Gastroesophageal sphincter (tissue), 4 donors: Measurements from ENCODE around the gene ZNF674. TPM values are rescaled to one million over a fixed set of nuclear protein-coding genes. Genes with fewer than 3 reads are reported as not detected.
A peak's percentile ranks its signal among the peaks of the same experiment; 100 is the strongest.

Source experiments
- ATAC-seq: fragments of 150-250 bp; one replicate; pipeline ENCODE4 v1.9.1; 2016; ENCODE audit warnings: mild to moderate bottlenecking, moderate library complexity
- H3K27ac ChIP-seq, 4 donors: fragments of 200-600 bp; sonication (generic) in 3 of 4; 1 replicate in 3 of 4; 2 replicates in 1 of 4; pipeline ENCODE4 v1.5.1; 2016 to 2019
- H3K27me3 ChIP-seq: fragments of 200-600 bp; sonication (generic); one replicate; pipeline ENCODE4 v1.5.1; 2019
- H3K36me3 ChIP-seq, 2 donors: fragments of 200-600 bp; sonication (generic); one replicate each; pipeline ENCODE4 v1.5.1; 2019; ENCODE audit warnings: control low read depth in 1 of 2
- H3K4me1 ChIP-seq, 3 donors: fragments of 200-600 bp; sonication (generic); 1 replicate in 2 of 3; 2 replicates in 1 of 3; pipeline ENCODE4 v1.5.1; 2016 to 2019; ENCODE audit warnings: control low read depth in 2 of 3
- H3K4me3 ChIP-seq, 2 donors: fragments of 200-600 bp; sonication (generic); one replicate each; pipeline ENCODE4 v1.5.1; 2019; ENCODE audit warnings: mild to moderate bottlenecking in 1 of 2, moderate library complexity in 1 of 2
- H3K9me3 ChIP-seq, 3 donors: fragments of 200-600 bp; sonication (generic); one replicate each; pipeline ENCODE4 v1.5.1; 2017 to 2019; ENCODE audit warnings: control low read depth in 2 of 3
- EP300 ChIP-seq: sonication (generic); formaldehyde crosslinking; IDR thresholded peaks from one replicate; pipeline ENCODE4 v1.6.1; 2017; ENCODE audit warnings: antibody characterized with exemption, mild to moderate bottlenecking
- POLR2A ChIP-seq, 2 donors: fragments of 450-650 bp; IDR thresholded peaks; one replicate each; pipeline ENCODE4 v1.6.1; 2017; ENCODE audit warnings: antibody characterized with exemption in 2 of 2, mild to moderate bottlenecking in 2 of 2, moderate library complexity in 1 of 2
- POLR2AphosphoS5 ChIP-seq: sonication (generic); formaldehyde crosslinking; IDR thresholded peaks from one replicate; pipeline ENCODE4 v1.6.1; 2017; ENCODE audit warnings: antibody characterized with exemption
- WGBS, 2 donors: methylation state at CpG; one replicate each; pipeline ENCODE4 v1.1.5; 2018; ENCODE audit warnings: low coverage in 1 of 2; 5-methylcytosine and 5-hydroxymethylcytosine counted together
- total RNA-seq, 4 donors: library from RNA; depleted of rRNA; stranded (reverse); fragments of >200 nt; gene quantifications; one replicate each; pipeline ENCODE4 v1.1.0, GENCODE V29; 2016
- TF ChIP-seq, protein P1 (sequence below), 4 experiments: fragments of 200-600 bp in 2 of 4; fragments of 450-650 bp in 2 of 4; sonication (generic) in 1 of 4; IDR thresholded peaks; one replicate each; pipeline ENCODE4 v1.5.1; 2017 to 2019; ENCODE audit warnings: antibody characterized with exemption in 4 of 4, mild to moderate bottlenecking in 2 of 4, moderate library complexity in 2 of 4

The ZNF674 gene
- total RNA-seq, 4 donors from 2014 or later = 3.1 to 5.7 (median 5.5) TPM

DNA sequence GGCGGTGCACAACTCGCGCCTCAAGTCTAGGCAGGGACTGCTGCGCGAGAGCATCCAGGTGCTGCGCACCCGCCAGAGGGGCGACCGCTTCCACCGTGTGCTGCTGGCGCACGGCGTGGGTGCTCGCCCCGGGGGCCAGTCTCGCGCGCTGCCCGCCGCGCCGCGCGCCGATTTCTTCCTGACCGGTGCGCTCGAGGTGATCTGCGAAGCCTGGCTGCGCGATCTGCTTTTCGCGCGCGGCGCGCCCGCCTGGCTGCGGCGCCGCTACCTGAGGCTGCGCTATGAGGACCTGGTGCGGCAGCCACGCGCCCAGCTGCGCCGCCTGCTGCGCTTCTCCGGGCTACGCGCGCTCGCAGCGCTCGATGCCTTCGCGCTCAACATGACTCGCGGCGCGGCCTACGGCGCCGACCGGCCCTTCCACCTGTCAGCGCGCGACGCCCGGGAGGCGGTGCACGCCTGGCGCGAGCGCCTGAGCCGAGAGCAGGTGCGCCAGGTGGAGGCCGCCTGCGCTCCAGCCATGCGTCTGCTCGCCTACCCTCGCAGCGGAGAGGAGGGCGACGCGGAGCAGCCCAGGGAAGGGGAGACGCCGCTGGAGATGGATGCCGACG is 29.7 kb upstream of the ZNF674 start:
- no peaks in the 10 kb centered on the region for H3K9me3 ChIP-seq
- peak overlapping the region in 3 of 4 donors; percentile 72 to 76 (median 72) for H3K27ac ChIP-seq
- no peak for TF ChIP-seq POLR2A (IDR thresholded peaks at IDR 0.05)
- TF ChIP-seq EP300 = no peak
- TF ChIP-seq, protein P1, sequence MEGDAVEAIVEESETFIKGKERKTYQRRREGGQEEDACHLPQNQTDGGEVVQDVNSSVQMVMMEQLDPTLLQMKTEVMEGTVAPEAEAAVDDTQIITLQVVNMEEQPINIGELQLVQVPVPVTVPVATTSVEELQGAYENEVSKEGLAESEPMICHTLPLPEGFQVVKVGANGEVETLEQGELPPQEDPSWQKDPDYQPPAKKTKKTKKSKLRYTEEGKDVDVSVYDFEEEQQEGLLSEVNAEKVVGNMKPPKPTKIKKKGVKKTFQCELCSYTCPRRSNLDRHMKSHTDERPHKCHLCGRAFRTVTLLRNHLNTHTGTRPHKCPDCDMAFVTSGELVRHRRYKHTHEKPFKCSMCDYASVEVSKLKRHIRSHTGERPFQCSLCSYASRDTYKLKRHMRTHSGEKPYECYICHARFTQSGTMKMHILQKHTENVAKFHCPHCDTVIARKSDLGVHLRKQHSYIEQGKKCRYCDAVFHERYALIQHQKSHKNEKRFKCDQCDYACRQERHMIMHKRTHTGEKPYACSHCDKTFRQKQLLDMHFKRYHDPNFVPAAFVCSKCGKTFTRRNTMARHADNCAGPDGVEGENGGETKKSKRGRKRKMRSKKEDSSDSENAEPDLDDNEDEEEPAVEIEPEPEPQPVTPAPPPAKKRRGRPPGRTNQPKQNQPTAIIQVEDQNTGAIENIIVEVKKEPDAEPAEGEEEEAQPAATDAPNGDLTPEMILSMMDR (IDR thresholded peaks at IDR 0.05) = peak in 1 of 4 experiments; percentile 8
- TF ChIP-seq POLR2AphosphoS5 = no peak
- no CpG with 5 or more reads among the region's 90 CpGs for WGBS, 2 donors
- peak overlapping the region; percentile 56 to 59 for H3K4me3 ChIP-seq
- peaks cover 0 to 15% (median 0%) of the 10 kb centered on the region in 3 donors for H3K4me1 ChIP-seq
- no peaks in the 10 kb centered on the region for H3K36me3 ChIP-seq
- no peak for ATAC-seq
- peaks cover 9% of the 10 kb centered on the region for H3K27me3 ChIP-seq

DNA sequence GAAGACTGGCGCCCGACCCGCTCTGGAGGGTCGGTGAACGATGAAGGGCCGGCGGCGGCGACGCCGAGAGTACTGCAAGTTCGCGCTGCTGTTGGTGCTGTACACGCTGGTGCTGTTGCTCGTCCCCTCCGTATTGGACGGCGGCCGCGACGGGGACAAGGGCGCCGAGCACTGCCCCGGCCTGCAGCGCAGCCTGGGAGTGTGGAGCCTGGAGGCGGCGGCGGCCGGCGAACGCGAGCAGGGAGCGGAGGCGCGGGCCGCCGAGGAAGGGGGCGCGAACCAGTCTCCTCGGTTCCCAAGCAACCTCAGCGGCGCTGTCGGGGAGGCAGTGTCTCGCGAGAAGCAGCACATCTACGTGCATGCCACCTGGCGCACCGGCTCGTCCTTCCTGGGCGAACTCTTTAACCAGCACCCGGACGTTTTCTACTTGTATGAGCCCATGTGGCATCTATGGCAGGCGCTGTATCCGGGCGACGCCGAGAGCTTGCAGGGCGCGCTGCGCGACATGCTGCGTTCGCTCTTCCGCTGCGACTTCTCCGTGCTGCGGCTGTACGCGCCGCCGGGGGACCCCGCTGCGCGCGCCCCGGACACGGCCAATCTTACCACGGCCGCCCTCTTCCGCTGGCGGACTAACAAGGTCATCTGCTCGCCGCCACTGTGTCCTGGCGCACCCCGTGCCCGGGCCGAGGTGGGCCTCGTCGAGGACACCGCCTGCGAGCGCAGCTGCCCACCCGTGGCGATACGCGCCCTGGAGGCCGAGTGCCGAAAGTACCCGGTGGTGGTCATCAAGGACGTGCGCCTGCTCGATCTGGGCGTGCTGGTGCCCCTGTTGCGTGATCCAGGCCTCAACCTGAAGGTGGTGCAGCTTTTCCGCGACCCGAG is 28.9 kb upstream of the ZNF674 start:
- H3K27ac ChIP-seq = peak overlapping the region in 3 of 4 donors; percentile 72 to 76 (median 72)
- H3K36me3 ChIP-seq = no peaks in the 10 kb centered on the region
- no peaks in the 10 kb centered on the region for H3K9me3 ChIP-seq
- peak; percentile 36 for ATAC-seq
- H3K4me3 ChIP-seq = peak overlapping the region; percentile 56 to 59
- H3K4me1 ChIP-seq = peaks cover 0 to 15% (median 0%) of the 10 kb centered on the region in 3 donors
- TF ChIP-seq, protein P1 (IDR thresholded peaks at IDR 0.05) = no peak
- TF ChIP-seq POLR2AphosphoS5 (no peak), EP300 (no peak), POLR2A (IDR thresholded peaks at IDR 0.05) (no peak)
- peaks cover 9% of the 10 kb centered on the region for H3K27me3 ChIP-seq
- WGBS, 2 donors = 25% methylated on average over 4 of the region's 107 CpGs; no CpG with 5 or more reads in 1 of the 2 donors

DNA sequence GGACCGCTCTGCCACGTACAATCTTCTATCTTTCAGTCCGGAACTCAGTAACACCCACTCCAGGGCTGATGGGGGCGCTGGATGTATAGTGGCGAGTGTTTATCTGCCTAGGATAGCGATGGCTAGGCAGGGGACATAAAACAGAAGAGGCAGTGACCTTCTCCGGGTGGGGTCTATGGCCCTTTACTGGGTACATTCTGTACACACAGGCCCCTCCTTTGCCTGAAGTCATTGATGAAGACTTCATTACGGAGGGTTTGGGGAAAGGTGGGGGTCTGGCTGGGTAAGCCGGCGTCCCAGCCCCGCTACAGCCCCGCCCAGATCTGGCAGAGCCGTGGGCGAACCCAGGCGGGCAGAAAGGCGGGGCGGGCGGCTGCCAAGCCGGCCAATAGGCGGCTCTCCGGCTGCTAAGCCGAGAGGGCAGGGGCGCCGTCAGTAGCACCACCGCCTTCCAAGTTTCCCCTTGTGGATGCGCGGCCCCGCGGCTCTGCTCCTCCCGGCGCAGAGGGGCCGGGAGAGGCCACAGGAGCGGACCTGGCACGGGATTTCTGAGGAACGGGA is 28.2 kb upstream of the ZNF674 start, which contains the start of gene CHST7:
Gene CHST7, plus strand, starts transcription at position 435 of the 561 bp plus-strand sequence. CDS start 167 bp downstream, outside the sequence.
- peak; percentile 76 for ATAC-seq
- TF ChIP-seq, protein P1 (IDR thresholded peaks at IDR 0.05) = peak in 1 of 4 experiments; percentile 35
- TF ChIP-seq POLR2AphosphoS5 (no peak), EP300 (no peak), POLR2A (IDR thresholded peaks at IDR 0.05) (peak; percentile 33 to 42)
- Histone ChIP-seq H3K27ac (peak within 1 kb of the TSS in 3 of 4 donors; percentile 72 to 76 (median 72)), H3K9me3 (no peaks in the 10 kb centered on the region), H3K4me1 (peaks cover 0 to 15% (median 0%) of the 10 kb centered on the region in 3 donors), H3K4me3 (peak within 1 kb of the TSS; percentile 56 to 59), H3K27me3 (peaks cover 9% of the 10 kb centered on the region), H3K36me3 (no peaks in the 10 kb centered on the region)
- WGBS, 2 donors = 24% methylated on average over 3 of the region's 35 CpGs; no CpG with 5 or more reads in 1 of the 2 donors

DNA sequence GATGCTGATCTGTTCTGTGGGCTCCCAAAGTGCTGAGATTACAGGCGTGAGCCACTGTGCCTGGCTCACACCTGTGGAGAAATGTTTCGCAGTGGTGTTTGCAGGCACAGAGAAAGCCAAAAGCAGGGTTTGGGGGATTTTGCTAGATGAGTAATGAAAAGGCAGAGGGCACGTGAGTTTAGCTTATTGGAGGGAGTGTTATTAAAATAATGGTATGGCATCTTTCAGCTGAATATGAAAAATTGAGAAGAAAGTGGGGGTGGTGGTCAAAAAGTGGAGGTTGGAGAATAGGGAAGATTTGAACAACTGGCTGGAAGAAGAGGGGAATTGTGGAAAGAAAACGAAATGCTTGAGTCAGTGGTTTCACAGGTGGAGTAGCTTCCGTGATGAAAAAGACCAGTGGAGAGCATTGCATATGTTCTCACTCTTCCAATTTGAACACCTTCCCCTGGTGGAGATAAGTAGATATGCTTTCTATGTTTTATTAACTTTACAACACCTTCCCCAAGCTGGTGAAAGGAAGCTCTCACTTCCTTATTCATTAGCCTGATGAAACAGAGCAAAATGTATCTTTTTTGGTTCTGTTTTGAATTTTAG is 27.2 kb upstream of the ZNF674 start:
- 62 to 85% methylated on average over 3 to 5 of the region's 5 CpGs for WGBS, 2 donors
- ATAC-seq = no peak
- Histone ChIP-seq H3K27ac (peak overlapping the region in 1 of 4 donors; percentile 72), H3K36me3 (no peaks in the 10 kb centered on the region), H3K9me3 (no peaks in the 10 kb centered on the region), H3K4me1 (peaks cover 0 to 15% (median 0%) of the 10 kb centered on the region in 3 donors), H3K27me3 (peaks cover 9% of the 10 kb centered on the region), H3K4me3 (no peak overlapping the region)
- TF ChIP-seq POLR2AphosphoS5 (no peak), POLR2A (IDR thresholded peaks at IDR 0.05) (no peak)
